Sigmoid colon (tissue), 7 donors: ENCODE results near the gene NARS2. TPM values are rescaled to one million over a fixed set of nuclear protein-coding genes. Genes with fewer than 3 reads are reported as not detected.

Experiments
- DNase-seq: peaks from one replicate; pipeline ENCODE4 v3.0.0-alpha.2; 2019
- H3K27ac ChIP-seq, 4 donors: fragments of 200-600 bp; sonication (generic); one replicate each; pipeline ENCODE4 v1.5.1; 2016 to 2019; ENCODE audit warnings: mild to moderate bottlenecking in 1 of 4
- H3K27me3 ChIP-seq, 3 donors: fragments of 200-600 bp; sonication (generic); one replicate each; pipeline ENCODE4 v1.5.1; 2019; ENCODE audit warnings: mild to moderate bottlenecking in 1 of 3
- H3K36me3 ChIP-seq, 4 donors: fragments of 200-600 bp; sonication (generic); one replicate each; pipeline ENCODE4 v1.5.1; 2016 to 2019
- H3K4me1 ChIP-seq, 4 donors: fragments of 200-600 bp; sonication (generic); one replicate each; pipeline ENCODE4 v1.5.1; 2017 to 2019
- H3K4me3 ChIP-seq, 4 donors: fragments of 200-600 bp; sonication (generic); one replicate each; pipeline ENCODE4 v1.5.1; 2017 to 2019; ENCODE audit warnings: mild to moderate bottlenecking in 2 of 4, moderate library complexity in 1 of 4
- H3K9me3 ChIP-seq, 4 donors: fragments of 200-600 bp in 3 of 4; sonication (generic) in 3 of 4; one replicate each; pipeline versions ENCODE4 v1.5.1 to v1.6.1; 2013 to 2019
- EP300 ChIP-seq, 4 donors: sonication (generic); formaldehyde crosslinking; IDR thresholded peaks; one replicate each; pipeline ENCODE4 v1.6.1; 2017; ENCODE audit warnings: antibody characterized with exemption in 4 of 4
- POLR2A ChIP-seq, 2 donors: fragments of 450-650 bp; IDR thresholded peaks; one replicate each; pipeline ENCODE4 v1.6.1; 2016; ENCODE audit warnings: antibody characterized with exemption in 2 of 2, mild to moderate bottlenecking in 2 of 2, moderate library complexity in 2 of 2
- POLR2AphosphoS5 ChIP-seq, 4 donors: sonication (generic); formaldehyde crosslinking; IDR thresholded peaks; one replicate each; pipeline ENCODE4 v1.6.1; 2017; ENCODE audit warnings: antibody characterized with exemption in 4 of 4
- WGBS, 2 donors: extraction: QIAGEN DNeasy Blood & Tissue Kit; methylation state at CpG; one replicate each; pipeline ENCODE4 v1.1.7; 2013; 5-methylcytosine and 5-hydroxymethylcytosine counted together
- intact Hi-C: fragments of 100-400 bp; cut with DNase I; formaldehyde crosslinking; loops from one replicate; pipeline ENCODE4 v1.15.1; 2023
- polyA plus RNA-seq, 3 donors: library from polyadenylated mRNA; stranded (reverse); fragments of 200-250 nt; gene quantifications; one replicate each; pipeline ENCODE4 v1.2.3, GENCODE V29; 2013
- total RNA-seq, 4 donors: library from RNA; depleted of rRNA; stranded (reverse); fragments of >200 nt; gene quantifications; one replicate each; pipeline ENCODE4 v1.1.0, GENCODE V29; 2016
- TF ChIP-seq, protein P1 (sequence below), 4 experiments: fragments of 450-650 bp in 3 of 4; fragments of 200-600 bp in 1 of 4; IDR thresholded peaks; one replicate each; pipeline ENCODE4 v1.5.1; 2016 to 2019; ENCODE audit warnings: antibody characterized with exemption in 4 of 4, mild to moderate bottlenecking in 3 of 4, moderate library complexity in 2 of 4
- donor health status: healthy with polysubstance abuse.
- donor health status: Bipolar disorder and iron deficiency.
- donor health status: healthy.

Gene NARS2
- total and polyA plus RNA-seq, 7 donors: 7.8 to 22.2 (median 13.6) TPM

DNA sequence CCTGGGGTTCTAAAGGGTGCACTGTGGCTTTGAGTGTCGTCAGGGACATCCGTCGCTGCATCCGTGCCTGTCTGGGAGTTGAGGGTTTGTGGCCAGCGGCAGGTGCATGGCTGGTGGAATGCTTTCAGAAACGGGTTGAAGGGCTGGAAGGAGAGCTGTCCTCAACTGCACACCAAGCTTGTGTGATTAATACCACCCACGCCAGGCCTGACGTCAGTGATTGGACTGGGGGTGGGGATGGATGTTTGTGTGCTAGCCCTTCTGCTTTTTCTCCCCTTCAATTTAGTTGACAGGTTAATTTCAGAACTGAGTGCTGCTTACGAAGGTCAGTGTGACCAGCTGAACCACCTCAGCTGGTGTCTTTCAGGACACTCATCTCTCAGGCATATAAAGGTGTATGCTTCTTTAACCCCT is 153.9 kb downstream of the NARS2 start:
- intact Hi-C loops: no loop called here
- H3K27me3 ChIP-seq: peaks cover 0 to 15% (median 0%) of the 10 kb centered on the region in 3 donors
- WGBS, 2 donors: 27 to 58% methylated on average over 9 of the region's 9 CpGs
- peak; percentile 80 for DNase-seq
- no peak overlapping the region for H3K4me3 ChIP-seq
- TF ChIP-seq EP300 (IDR thresholded peaks at IDR 0.05): peak in 2 of 4 donors; percentile 42 to 58
- TF ChIP-seq POLR2AphosphoS5 (IDR thresholded peaks at IDR 0.05): peak in 3 of 4 donors; percentile 18 to 76 (median 44)
- TF ChIP-seq, protein P1, sequence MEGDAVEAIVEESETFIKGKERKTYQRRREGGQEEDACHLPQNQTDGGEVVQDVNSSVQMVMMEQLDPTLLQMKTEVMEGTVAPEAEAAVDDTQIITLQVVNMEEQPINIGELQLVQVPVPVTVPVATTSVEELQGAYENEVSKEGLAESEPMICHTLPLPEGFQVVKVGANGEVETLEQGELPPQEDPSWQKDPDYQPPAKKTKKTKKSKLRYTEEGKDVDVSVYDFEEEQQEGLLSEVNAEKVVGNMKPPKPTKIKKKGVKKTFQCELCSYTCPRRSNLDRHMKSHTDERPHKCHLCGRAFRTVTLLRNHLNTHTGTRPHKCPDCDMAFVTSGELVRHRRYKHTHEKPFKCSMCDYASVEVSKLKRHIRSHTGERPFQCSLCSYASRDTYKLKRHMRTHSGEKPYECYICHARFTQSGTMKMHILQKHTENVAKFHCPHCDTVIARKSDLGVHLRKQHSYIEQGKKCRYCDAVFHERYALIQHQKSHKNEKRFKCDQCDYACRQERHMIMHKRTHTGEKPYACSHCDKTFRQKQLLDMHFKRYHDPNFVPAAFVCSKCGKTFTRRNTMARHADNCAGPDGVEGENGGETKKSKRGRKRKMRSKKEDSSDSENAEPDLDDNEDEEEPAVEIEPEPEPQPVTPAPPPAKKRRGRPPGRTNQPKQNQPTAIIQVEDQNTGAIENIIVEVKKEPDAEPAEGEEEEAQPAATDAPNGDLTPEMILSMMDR (IDR thresholded peaks at IDR 0.05): no peak
- H3K36me3 ChIP-seq: no peaks in the 10 kb centered on the region
- peak overlapping the region in 1 of 4 donors; percentile 96 for H3K27ac ChIP-seq
- peaks cover 0 to 52% (median 27%) of the 10 kb centered on the region in 4 donors for H3K4me1 ChIP-seq
- H3K9me3 ChIP-seq: no peaks in the 10 kb centered on the region

DNA sequence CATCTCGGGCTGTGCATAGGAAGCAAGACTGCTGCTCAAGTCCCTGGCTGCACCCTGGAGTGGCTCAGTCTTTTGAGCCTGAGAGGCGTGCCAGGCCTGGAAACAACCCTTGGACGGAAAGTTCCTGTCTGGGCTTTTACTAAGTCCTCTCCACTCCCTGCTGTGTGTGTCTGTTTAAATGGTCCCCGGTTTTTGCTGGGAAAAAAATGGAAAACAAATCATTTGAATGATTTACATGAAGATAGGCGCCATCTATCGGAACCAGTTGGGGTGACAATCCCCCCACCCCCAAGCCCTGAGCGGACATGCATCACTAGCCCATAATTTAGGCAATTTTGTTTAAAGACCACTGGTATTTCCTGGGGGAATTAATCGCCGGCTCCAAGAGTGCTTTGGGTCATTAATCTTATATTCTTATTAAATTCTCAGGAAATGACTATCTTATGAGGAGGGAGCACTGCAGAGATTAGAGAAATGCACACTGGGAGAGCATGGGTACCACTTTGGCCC is 154.4 kb downstream of the NARS2 start:
- Histone ChIP-seq H3K27ac (peak overlapping the region; percentile 13 to 97 (median 60)), H3K4me1 (peaks cover 0 to 48% (median 27%) of the 10 kb centered on the region in 4 donors), H3K36me3 (no peaks in the 10 kb centered on the region), H3K9me3 (no peaks in the 10 kb centered on the region), H3K4me3 (no peak overlapping the region), H3K27me3 (peaks cover 0 to 15% (median 0%) of the 10 kb centered on the region in 3 donors)
- peak; percentile 86 for DNase-seq
- TF ChIP-seq, protein P1 (IDR thresholded peaks at IDR 0.05): peak in 3 of 4 experiments; percentile 52 to 63 (median 53)
- TF ChIP-seq POLR2A (IDR thresholded peaks at IDR 0.05) (no peak), EP300 (IDR thresholded peaks at IDR 0.05) (no peak), POLR2AphosphoS5 (IDR thresholded peaks at IDR 0.05) (peak in 2 of 4 donors; percentile 36 to 49)
- intact Hi-C loops: no loop called here
- WGBS, 2 donors: 10 to 16% methylated on average over 9 of the region's 9 CpGs

DNA sequence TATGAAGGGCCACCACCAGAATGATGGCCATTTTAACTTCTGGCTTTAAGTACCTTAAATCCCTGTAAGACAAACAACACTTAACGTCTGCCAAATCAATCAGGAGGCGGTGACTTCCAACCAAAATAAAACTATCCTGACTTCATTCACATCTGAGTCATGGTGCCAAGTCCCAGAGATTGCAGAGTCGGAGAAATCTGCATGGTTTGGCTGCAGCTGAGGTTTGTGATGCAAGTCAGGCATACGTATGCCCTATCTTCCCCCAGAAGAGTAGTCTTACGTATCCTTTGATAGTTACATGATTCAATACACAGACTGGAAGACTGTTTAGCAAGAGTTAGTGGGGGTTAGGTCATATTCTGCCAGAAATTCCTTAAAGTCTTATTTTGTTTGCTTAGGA is 155.3 kb downstream of the NARS2 start:
- H3K36me3 ChIP-seq: no peaks in the 10 kb centered on the region
- peaks cover 0 to 15% (median 0%) of the 10 kb centered on the region in 3 donors for H3K27me3 ChIP-seq
- no peak for TF ChIP-seq EP300 (IDR thresholded peaks at IDR 0.05)
- peak in 3 of 4 donors; percentile 39 to 70 (median 51) for TF ChIP-seq POLR2AphosphoS5 (IDR thresholded peaks at IDR 0.05)
- TF ChIP-seq, protein P1 (IDR thresholded peaks at IDR 0.05): no peak
- no peak for TF ChIP-seq POLR2A (IDR thresholded peaks at IDR 0.05)
- no peaks in the 10 kb centered on the region for H3K9me3 ChIP-seq
- peak overlapping the region; percentile 24 to 97 (median 95) for H3K27ac ChIP-seq
- peaks cover 0 to 48% (median 27%) of the 10 kb centered on the region in 4 donors for H3K4me1 ChIP-seq
- no peak overlapping the region for H3K4me3 ChIP-seq
- DNase-seq: peak; percentile 86
- WGBS, 2 donors: 27 to 59% methylated on average over 5 of the region's 5 CpGs
- intact Hi-C loops: loop anchor here (5.0 kb wide), 4 partner anchors 102 to 232 kb away; partner anchors contain the start of genes KCTD21, NARS2 and USP35

DNA sequence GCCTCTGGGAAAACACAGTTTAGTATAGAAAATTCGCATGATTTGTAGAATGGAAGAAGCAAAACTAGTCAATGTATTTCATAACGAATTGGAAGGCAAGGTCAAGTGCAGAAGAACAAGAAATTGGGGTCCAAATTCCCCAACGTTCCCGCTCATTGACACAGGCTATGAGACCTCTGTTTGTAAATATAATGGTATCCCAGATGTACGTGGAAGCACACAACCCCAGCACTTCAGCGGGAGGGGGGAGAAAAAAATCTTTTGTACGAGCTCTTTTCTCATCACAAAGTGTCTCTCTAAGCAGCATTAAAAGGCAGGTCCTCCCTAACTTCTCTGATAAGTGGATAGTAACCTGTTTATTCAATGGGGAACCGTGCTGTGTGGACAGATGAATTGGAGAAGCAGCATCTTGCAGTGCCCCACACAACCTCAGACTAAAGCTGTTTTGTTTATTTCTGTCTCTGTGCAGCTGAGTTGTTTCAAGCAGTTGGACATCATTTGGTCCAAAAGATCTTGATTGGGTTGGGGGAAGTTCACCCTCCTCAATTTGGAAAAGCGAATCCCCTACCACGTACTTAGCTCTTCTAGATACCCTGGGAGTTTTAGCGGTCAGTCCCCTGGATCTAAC is 156.0 kb downstream of the NARS2 start:
- DNase-seq: no peak
- H3K9me3 ChIP-seq: no peaks in the 10 kb centered on the region
- peaks cover 0 to 15% (median 0%) of the 10 kb centered on the region in 3 donors for H3K27me3 ChIP-seq
- H3K4me1 ChIP-seq: peaks cover 0 to 48% (median 27%) of the 10 kb centered on the region in 4 donors
- intact Hi-C loops: loop anchor here (5.0 kb wide), 4 partner anchors 101 to 231 kb away; partner anchors contain the start of genes KCTD21, NARS2 and USP35
- 40 to 44% methylated on average over 11 of the region's 11 CpGs for WGBS, 2 donors
- no peaks in the 10 kb centered on the region for H3K36me3 ChIP-seq
- peak overlapping the region; percentile 94 to 97 (median 95) for H3K27ac ChIP-seq
- TF ChIP-seq EP300 (IDR thresholded peaks at IDR 0.05) (no peak), POLR2AphosphoS5 (IDR thresholded peaks at IDR 0.05) (no peak), POLR2A (IDR thresholded peaks at IDR 0.05) (no peak)
- TF ChIP-seq, protein P1 (IDR thresholded peaks at IDR 0.05): no peak
- peak overlapping the region; percentile 59 to 90 (median 84) for H3K4me3 ChIP-seq
